ENCODE results near the gene TRPM3.

TRPM3 gene

DNA sequence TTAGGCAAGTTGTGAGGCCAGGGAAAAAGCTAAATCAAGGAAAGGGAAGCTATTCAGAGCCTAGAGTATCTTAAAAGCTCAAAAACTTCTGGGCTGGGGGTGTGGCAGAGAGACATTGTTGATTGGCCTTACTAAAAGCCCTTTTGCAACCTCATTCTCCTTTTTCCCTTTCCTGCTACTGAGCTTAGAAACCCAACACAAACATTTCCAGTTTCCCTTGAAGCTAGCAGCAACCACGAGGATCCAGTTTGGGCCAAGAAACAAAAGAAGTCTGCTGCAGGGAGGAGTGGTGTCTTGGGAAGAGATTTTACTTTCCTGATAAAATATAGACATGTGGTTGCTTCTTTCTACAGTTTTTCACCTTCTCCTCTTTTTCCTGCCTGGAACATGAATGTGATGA is 571.5 kb downstream of the TRPM3 start:
- no peaks in the 10 kb centered on the region for H4K20me1 ChIP-seq (ENCODE audit: insufficient read depth, low read length)
- H3K27ac ChIP-seq (ENCODE audit: low read length): no peak overlapping the region
- no peaks in the 10 kb centered on the region for H3K36me3 ChIP-seq (replicated peaks; ENCODE audit: low read depth, low read length)
- no peaks in the 10 kb centered on the region for H3K4me1 ChIP-seq (ENCODE audit: low read length)
- no peak overlapping the region for H3K4me3 ChIP-seq (ENCODE audit: low read length)
- no peak overlapping the region for H2AFZ ChIP-seq (ENCODE audit: low read depth, low read length)
- no peaks in the 10 kb centered on the region for H3K79me2 ChIP-seq (ENCODE audit: low read length)
- no peak overlapping the region for H3K9ac ChIP-seq (ENCODE audit: low read length)
- H3K9me3 ChIP-seq (ENCODE audit: insufficient read depth, low read length): no peaks in the 10 kb centered on the region
- H3K4me2 ChIP-seq (ENCODE audit: low read length): no peak overlapping the region
- no peak for TF ChIP-seq EZH2phosphoT487 (IDR thresholded peaks at IDR 0.05; ENCODE audit: low read depth)
- TF ChIP-seq, protein P1, sequence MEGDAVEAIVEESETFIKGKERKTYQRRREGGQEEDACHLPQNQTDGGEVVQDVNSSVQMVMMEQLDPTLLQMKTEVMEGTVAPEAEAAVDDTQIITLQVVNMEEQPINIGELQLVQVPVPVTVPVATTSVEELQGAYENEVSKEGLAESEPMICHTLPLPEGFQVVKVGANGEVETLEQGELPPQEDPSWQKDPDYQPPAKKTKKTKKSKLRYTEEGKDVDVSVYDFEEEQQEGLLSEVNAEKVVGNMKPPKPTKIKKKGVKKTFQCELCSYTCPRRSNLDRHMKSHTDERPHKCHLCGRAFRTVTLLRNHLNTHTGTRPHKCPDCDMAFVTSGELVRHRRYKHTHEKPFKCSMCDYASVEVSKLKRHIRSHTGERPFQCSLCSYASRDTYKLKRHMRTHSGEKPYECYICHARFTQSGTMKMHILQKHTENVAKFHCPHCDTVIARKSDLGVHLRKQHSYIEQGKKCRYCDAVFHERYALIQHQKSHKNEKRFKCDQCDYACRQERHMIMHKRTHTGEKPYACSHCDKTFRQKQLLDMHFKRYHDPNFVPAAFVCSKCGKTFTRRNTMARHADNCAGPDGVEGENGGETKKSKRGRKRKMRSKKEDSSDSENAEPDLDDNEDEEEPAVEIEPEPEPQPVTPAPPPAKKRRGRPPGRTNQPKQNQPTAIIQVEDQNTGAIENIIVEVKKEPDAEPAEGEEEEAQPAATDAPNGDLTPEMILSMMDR (IDR thresholded peaks at IDR 0.05; ENCODE audit: low read depth, low read length): no peak
- H3K27me3 ChIP-seq (ENCODE audit: low read depth, low read length): no peaks in the 10 kb centered on the region

DNA sequence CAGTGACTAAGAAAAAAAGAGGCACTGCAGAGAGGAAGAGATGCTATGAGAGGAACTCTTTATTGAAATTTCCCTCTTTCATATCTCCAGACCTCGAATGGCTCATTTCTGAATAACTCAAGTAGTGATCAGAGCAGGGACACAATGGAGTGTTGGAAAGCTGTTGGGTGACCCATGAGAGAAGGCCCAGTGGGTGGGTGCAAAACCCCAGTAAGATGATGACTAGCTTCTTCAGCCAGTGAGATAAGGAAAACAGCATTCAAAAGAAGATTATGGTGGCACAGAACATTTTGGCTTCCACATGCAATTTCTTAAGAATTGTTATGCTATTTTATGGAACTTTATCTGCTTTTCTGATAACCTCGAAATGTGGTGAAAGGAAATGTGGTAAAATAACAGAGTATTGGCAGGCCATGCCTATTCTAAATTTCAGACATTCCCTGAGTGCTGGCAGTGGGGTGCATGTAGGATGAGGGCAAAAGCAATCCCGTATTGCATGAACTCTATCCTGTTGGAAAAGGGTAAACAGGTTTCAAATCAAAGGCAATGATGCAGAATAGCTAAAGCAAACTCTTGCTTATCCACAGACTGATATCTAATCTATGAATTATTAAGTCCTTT is 579.0 kb downstream of the TRPM3 start:
- no peak overlapping the region for H3K4me2 ChIP-seq (ENCODE audit: low read length)
- H3K4me1 ChIP-seq (ENCODE audit: low read length): no peaks in the 10 kb centered on the region
- TF ChIP-seq, protein P1 (IDR thresholded peaks at IDR 0.05; ENCODE audit: low read depth, low read length): no peak
- TF ChIP-seq EZH2phosphoT487 (IDR thresholded peaks at IDR 0.05; ENCODE audit: low read depth): no peak

DNA sequence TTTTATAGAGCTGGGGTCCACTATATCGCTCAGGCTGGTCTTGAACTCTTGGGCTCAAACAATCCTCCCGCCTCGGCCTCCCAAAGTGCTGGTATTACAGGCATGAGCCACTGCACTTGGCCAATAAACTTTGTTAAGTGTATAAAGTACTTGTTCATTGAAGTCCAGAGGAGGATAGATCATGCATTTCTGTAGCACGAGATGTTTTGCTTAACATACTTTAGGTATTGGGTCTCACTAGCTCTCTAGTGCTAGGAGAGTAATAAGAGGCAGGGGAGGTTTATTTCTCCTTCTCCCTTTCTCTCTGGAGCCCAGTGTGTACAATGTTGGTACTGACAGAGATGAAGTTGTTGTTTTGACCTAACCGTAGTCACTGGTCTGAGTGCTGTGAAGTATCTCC is 581.4 kb downstream of the TRPM3 start:
- Histone ChIP-seq H3K79me2 (ENCODE audit: low read length) (no peaks in the 10 kb centered on the region), H2AFZ (ENCODE audit: low read depth, low read length) (no peak overlapping the region), H3K9me3 (ENCODE audit: insufficient read depth, low read length) (no peaks in the 10 kb centered on the region), H3K27ac (ENCODE audit: low read length) (no peak overlapping the region), H3K27me3 (ENCODE audit: low read depth, low read length) (no peaks in the 10 kb centered on the region), H3K9ac (ENCODE audit: low read length) (no peak overlapping the region), H3K4me2 (ENCODE audit: low read length) (no peak overlapping the region), H3K4me3 (ENCODE audit: low read length) (no peak overlapping the region), H4K20me1 (ENCODE audit: insufficient read depth, low read length) (no peaks in the 10 kb centered on the region), H3K4me1 (ENCODE audit: low read length) (no peaks in the 10 kb centered on the region), H3K36me3 (replicated peaks; ENCODE audit: low read depth, low read length) (no peaks in the 10 kb centered on the region)
- no peak for TF ChIP-seq EZH2phosphoT487 (IDR thresholded peaks at IDR 0.05; ENCODE audit: low read depth)
- TF ChIP-seq, protein P1 (IDR thresholded peaks at IDR 0.05; ENCODE audit: low read depth, low read length): no peak

More for the DNA sequence above, 579.0 kb downstream of the TRPM3 start:
- H3K9ac ChIP-seq (ENCODE audit: low read length): no peak overlapping the region
- H3K9me3 ChIP-seq (ENCODE audit: insufficient read depth, low read length): no peaks in the 10 kb centered on the region
- H3K79me2 ChIP-seq (ENCODE audit: low read length): no peaks in the 10 kb centered on the region
- H4K20me1 ChIP-seq (ENCODE audit: insufficient read depth, low read length): no peaks in the 10 kb centered on the region
- H2AFZ ChIP-seq (ENCODE audit: low read depth, low read length): no peak overlapping the region
- H3K4me3 ChIP-seq (ENCODE audit: low read length): no peak overlapping the region
- no peaks in the 10 kb centered on the region for H3K36me3 ChIP-seq (replicated peaks; ENCODE audit: low read depth, low read length)
- H3K27me3 ChIP-seq (ENCODE audit: low read depth, low read length): no peaks in the 10 kb centered on the region
- H3K27ac ChIP-seq (ENCODE audit: low read length): no peak overlapping the region

DNA sequence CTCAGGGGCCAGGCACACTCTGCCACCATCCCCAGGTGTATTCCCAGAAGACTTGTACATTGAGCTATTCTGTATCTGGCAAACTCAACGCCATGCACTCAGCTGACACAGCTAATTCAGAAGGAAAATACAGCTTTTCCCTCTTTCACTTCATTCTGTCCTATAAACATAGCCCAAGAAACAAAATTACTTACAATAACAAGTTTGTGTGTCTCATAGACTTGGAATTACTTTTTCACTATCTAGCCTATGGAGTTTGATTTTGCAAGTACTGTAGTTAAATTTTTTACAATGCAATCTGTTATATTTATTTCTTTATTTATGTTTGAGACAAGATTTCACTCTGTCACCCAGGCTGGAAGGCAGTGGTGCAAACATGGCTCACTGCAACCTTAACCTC is 581.9 kb downstream of the TRPM3 start:
- H2AFZ ChIP-seq (ENCODE audit: low read depth, low read length): no peak overlapping the region
- no peaks in the 10 kb centered on the region for H3K36me3 ChIP-seq (replicated peaks; ENCODE audit: low read depth, low read length)
- no peaks in the 10 kb centered on the region for H3K4me1 ChIP-seq (ENCODE audit: low read length)
- no peak overlapping the region for H3K9ac ChIP-seq (ENCODE audit: low read length)
- no peaks in the 10 kb centered on the region for H4K20me1 ChIP-seq (ENCODE audit: insufficient read depth, low read length)
- no peaks in the 10 kb centered on the region for H3K79me2 ChIP-seq (ENCODE audit: low read length)
- H3K9me3 ChIP-seq (ENCODE audit: insufficient read depth, low read length): no peaks in the 10 kb centered on the region
- H3K27me3 ChIP-seq (ENCODE audit: low read depth, low read length): no peaks in the 10 kb centered on the region
- no peak overlapping the region for H3K27ac ChIP-seq (ENCODE audit: low read length)
- no peak overlapping the region for H3K4me2 ChIP-seq (ENCODE audit: low read length)
- no peak overlapping the region for H3K4me3 ChIP-seq (ENCODE audit: low read length)
- TF ChIP-seq EZH2phosphoT487 (IDR thresholded peaks at IDR 0.05; ENCODE audit: low read depth): no peak
- TF ChIP-seq, protein P1 (IDR thresholded peaks at IDR 0.05; ENCODE audit: low read depth, low read length): no peak

Measured in OCI-LY3 (cell line).